H9 (cell line): ENCODE measurements around the gene GALNT12. TPM values are rescaled to one million over a fixed set of nuclear protein-coding genes. Genes with fewer than 3 reads are reported as not detected.

Source experiments
- DNase-seq: peaks from one replicate; pipeline ENCODE4 v3.0.0-alpha.2; 2017
- H2AFZ ChIP-seq: one replicate; pipeline ENCODE4 v1.6.1; 2013; ENCODE audit warnings: mild to moderate bottlenecking, low read length, control low read depth, moderate library complexity
- H2AK5ac ChIP-seq: 2 replicates; pipeline ENCODE4 v1.6.1; 2013; ENCODE audit warnings: low read length, control low read depth, mixed read lengths; ENCODE audit not compliant: insufficient read length
- H2BK120ac ChIP-seq: one replicate; pipeline ENCODE4 v1.6.1; 2013; ENCODE audit warnings: low read depth, mild to moderate bottlenecking, low read length, control low read depth, inconsistent platforms; ENCODE audit not compliant: poor library complexity, severe bottlenecking
- H2BK12ac ChIP-seq: 2 replicates; pipeline ENCODE4 v1.6.1; 2013; ENCODE audit warnings: low read length, control low read depth, mixed read lengths, low read depth; ENCODE audit not compliant: insufficient read length
- H2BK15ac ChIP-seq: 2 replicates; pipeline ENCODE4 v1.6.1; 2013; ENCODE audit warnings: low read depth, low read length, control low read depth
- H2BK20ac ChIP-seq: one replicate; pipeline ENCODE4 v1.6.1; 2013; ENCODE audit warnings: low read depth, mild to moderate bottlenecking, low read length, control low read depth, inconsistent platforms; ENCODE audit not compliant: poor library complexity, severe bottlenecking
- H2BK5ac ChIP-seq: 2 replicates; pipeline ENCODE4 v1.6.1; 2013; ENCODE audit warnings: low read length, control low read depth, mixed read lengths; ENCODE audit not compliant: insufficient read length
- H3K14ac ChIP-seq: 2 replicates; pipeline ENCODE4 v1.6.1; 2013; ENCODE audit warnings: low read length, control low read depth; ENCODE audit not compliant: insufficient read depth
- H3K18ac ChIP-seq: 2 replicates; pipeline ENCODE4 v1.6.1; 2013; ENCODE audit warnings: low read depth, mild to moderate bottlenecking, mixed read lengths, low read length, control low read depth; ENCODE audit not compliant: insufficient read length
- H3K23ac ChIP-seq: 2 replicates; pipeline ENCODE4 v1.6.1; 2013; ENCODE audit warnings: low read length, control low read depth, mixed read lengths, low read depth; ENCODE audit not compliant: insufficient read length
- H3K23me2 ChIP-seq: 2 replicates; pipeline ENCODE4 v1.6.1; 2013; ENCODE audit warnings: low read depth, mild to moderate bottlenecking, mixed read lengths, low read length, control low read depth; ENCODE audit not compliant: insufficient read length, poor library complexity, severe bottlenecking
- H3K27ac ChIP-seq: 2 replicates; pipeline ENCODE4 v1.5.1; 2013; ENCODE audit warnings: low read length, control low read depth, mixed read lengths, low read depth; ENCODE audit not compliant: insufficient read length
- H3K27me3 ChIP-seq: 2 replicates; pipeline ENCODE4 v1.6.1; 2013; ENCODE audit warnings: low read length, control low read depth, inconsistent platforms; ENCODE audit not compliant: insufficient read depth
- H3K4ac ChIP-seq: 2 replicates; pipeline ENCODE4 v1.6.1; 2013; ENCODE audit warnings: low read depth, mild to moderate bottlenecking, control low read depth, inconsistent platforms, low read length, moderate library complexity
- H3K4me1 ChIP-seq: 2 replicates; pipeline ENCODE4 v1.6.1; 2013; ENCODE audit warnings: low read length, control low read depth, inconsistent platforms; ENCODE audit not compliant: insufficient read depth
- H3K4me2 ChIP-seq: 2 replicates; pipeline ENCODE4 v1.6.1; 2013; ENCODE audit warnings: low read length, control low read depth, mixed read lengths; ENCODE audit not compliant: insufficient read length, insufficient read depth
- H3K56ac ChIP-seq: 2 replicates; pipeline ENCODE4 v1.6.1; 2013; ENCODE audit warnings: low read depth, mild to moderate bottlenecking, mixed read lengths, low read length, control low read depth; ENCODE audit not compliant: insufficient read length
- H3K79me1 ChIP-seq: 2 replicates; pipeline ENCODE4 v1.6.1; 2013; ENCODE audit warnings: low read depth, mild to moderate bottlenecking, moderate library complexity, low read length, control low read depth, inconsistent platforms; ENCODE audit not compliant: insufficient read depth, poor library complexity, severe bottlenecking
- H3K79me2 ChIP-seq: 2 replicates; pipeline ENCODE4 v1.6.1; 2013; ENCODE audit warnings: low read length, control low read depth, inconsistent platforms; ENCODE audit not compliant: insufficient read depth
- H3K9ac ChIP-seq: 2 replicates; pipeline ENCODE4 v1.6.1; 2013; ENCODE audit warnings: low read length, control low read depth, mixed read lengths; ENCODE audit not compliant: insufficient read length; ENCODE audit errors: extremely low read depth
- H3K9me3 ChIP-seq: one replicate; pipeline ENCODE4 v1.6.1; 2013; ENCODE audit warnings: low read depth, low read length, inconsistent platforms; ENCODE audit not compliant: control insufficient read depth
- H3T11ph ChIP-seq: one replicate; pipeline ENCODE4 v1.6.1; 2013; ENCODE audit warnings: mild to moderate bottlenecking, low read length, control low read depth, inconsistent platforms
- H4K20me1 ChIP-seq: one replicate; pipeline ENCODE4 v1.6.1; 2013; ENCODE audit not compliant: control insufficient read depth, insufficient read length, insufficient read depth
- H4K5ac ChIP-seq: 2 replicates; pipeline ENCODE4 v1.6.1; 2013; ENCODE audit warnings: low read depth, mild to moderate bottlenecking, mixed read lengths, low read length, control low read depth; ENCODE audit not compliant: insufficient read length
- H4K8ac ChIP-seq: replicated peaks from 2 replicates; pipeline ENCODE4 v1.6.1; 2013; ENCODE audit warnings: low read length, control low read depth, mixed read lengths, low read depth; ENCODE audit not compliant: insufficient read length
- H4K91ac ChIP-seq: 2 replicates; pipeline ENCODE4 v1.6.1; 2013; ENCODE audit warnings: low read depth, mild to moderate bottlenecking, moderate library complexity, mixed read lengths, low read length, control low read depth; ENCODE audit not compliant: insufficient read length
- H3K27ac Mint-ChIP-seq, 3 experiments: 2 replicates in 2 of 3; 3 replicates in 1 of 3; pipeline ENCODE4 v1.8.0; 2020 to 2021; ENCODE audit warnings: mixed read lengths in 3 of 3, mild to moderate bottlenecking in 1 of 3, moderate library complexity in 1 of 3
- H3K27me3 Mint-ChIP-seq: 2 replicates; pipeline ENCODE4 v1.8.0; 2021; ENCODE audit warnings: low read depth, mild to moderate bottlenecking, moderate library complexity, mixed read lengths
- H3K36me3 Mint-ChIP-seq, 3 experiments: 2 replicates in 2 of 3; 3 replicates in 1 of 3; pipeline ENCODE4 v1.8.0; 2020 to 2021; ENCODE audit warnings: low read depth in 3 of 3, mixed read lengths in 3 of 3; ENCODE audit not compliant: insufficient read depth in 1 of 3
- H3K4me1 Mint-ChIP-seq, 2 experiments: 2 replicates each; pipeline ENCODE4 v1.8.0; 2020; ENCODE audit warnings: mixed read lengths in 2 of 2
- H3K4me3 Mint-ChIP-seq, 2 experiments: 2 replicates in 1 of 2; 3 replicates in 1 of 2; pipeline ENCODE4 v1.8.0; 2020 to 2021; ENCODE audit warnings: mild to moderate bottlenecking in 2 of 2, mixed read lengths in 2 of 2, moderate library complexity in 1 of 2
- H3K9me3 Mint-ChIP-seq, 2 experiments: 2 replicates in 1 of 2; 3 replicates in 1 of 2; pipeline ENCODE4 v1.8.0; 2020; ENCODE audit warnings: mild to moderate bottlenecking in 2 of 2, mixed read lengths in 2 of 2, moderate library complexity in 1 of 2
- WGBS: extraction: QIAGEN DNeasy Blood & Tissue Kit; methylation state at CpG from one replicate; pipeline ENCODE4 v1.1.7; 2013; ENCODE audit warnings: missing lambda C conversion rate, low lambda C conversion rate, mixed read lengths; ENCODE audit not compliant: insufficient read length; ENCODE audit errors: extremely low coverage; 5-methylcytosine and 5-hydroxymethylcytosine counted together
- total RNA-seq: library from RNA; stranded (reverse); gene quantifications from 2 replicates; pipeline ENCODE4 v1.2.1, GENCODE V29; 2021
- TF ChIP-seq, protein P1 (sequence below): fragments of 200-600 bp; sonication (generic); conservative IDR thresholded peaks from 3 replicates; pipeline ENCODE4 v1.8.0; 2021; ENCODE audit warnings: antibody characterized with exemption, mild to moderate bottlenecking

Gene GALNT12
- total RNA-seq, 1 experiment from 2014 or later = 18.0 TPM

DNA sequence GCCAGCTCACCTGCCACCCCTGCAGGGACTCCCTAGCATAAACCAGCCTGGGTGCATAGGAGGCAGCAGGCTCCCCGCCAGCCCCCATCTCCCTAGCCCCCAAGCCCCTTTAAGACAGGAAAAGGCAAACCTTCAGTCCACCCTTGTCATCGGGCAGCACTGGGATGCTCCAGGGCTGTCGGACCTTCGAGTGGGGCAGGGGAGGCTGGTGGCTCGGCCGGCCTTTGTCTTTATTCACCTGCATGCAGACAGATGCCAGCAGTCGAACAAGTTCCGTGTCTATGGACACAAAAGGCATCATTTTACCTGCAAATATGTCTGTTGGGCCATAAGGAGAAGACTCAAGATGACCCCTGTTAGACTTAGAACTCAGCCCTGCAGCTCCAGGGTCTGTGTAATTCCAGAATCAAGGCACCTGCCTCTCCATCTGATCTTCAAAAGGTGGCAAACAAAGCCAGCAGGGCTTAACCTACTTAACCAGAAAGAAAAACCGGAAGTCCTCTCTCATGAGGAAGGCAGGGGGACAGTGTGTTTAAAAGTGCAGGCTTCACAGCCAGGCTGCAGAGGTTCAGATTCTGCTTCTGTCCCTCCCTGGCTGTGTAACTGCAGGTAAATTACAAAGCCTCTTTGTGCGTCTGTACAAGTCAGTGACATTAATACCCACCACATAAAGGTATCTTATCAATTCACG lies 27.3 kb upstream of the GALNT12 start:
- no peak overlapping the region for H2AFZ ChIP-seq

More for the DNA sequence above, 27.3 kb upstream of the GALNT12 start:
- no peak overlapping the region for H3K23ac ChIP-seq
- no CpG with 5 or more reads among the region's 11 CpGs for WGBS
- H2BK15ac ChIP-seq = no peak overlapping the region
- no peak overlapping the region for H2BK120ac ChIP-seq
- Mint-ChIP-seq H3K27ac (no peak overlapping the region), H3K4me3 (no peak overlapping the region), H3K4me1 (no peaks in the 10 kb centered on the region; a peak in 1 of 4 replicates), H3K36me3 (peaks cover 10 to 65% (median 45%) of the 10 kb centered on the region in 3 experiments; a peak in 6 of 7 replicates), H3K27me3 (no peaks in the 10 kb centered on the region), H3K9me3 (no peaks in the 10 kb centered on the region; a peak in 1 of 5 replicates)
- H3K23me2 ChIP-seq = no peaks in the 10 kb centered on the region
- H3K27ac ChIP-seq = no peak overlapping the region
- H2BK12ac ChIP-seq = no peak overlapping the region
- H3K4ac ChIP-seq = no peak overlapping the region
- no peaks in the 10 kb centered on the region for H3K27me3 ChIP-seq
- no peak for DNase-seq
- H4K8ac ChIP-seq = no peak overlapping the region
- H3K79me2 ChIP-seq = no peaks in the 10 kb centered on the region
- no peak overlapping the region for H3K56ac ChIP-seq
- H4K91ac ChIP-seq = no peak overlapping the region
- no peak overlapping the region for H4K5ac ChIP-seq
- H2BK5ac ChIP-seq = no peak overlapping the region
- H3K18ac ChIP-seq = no peak overlapping the region
- H3K9me3 ChIP-seq = no peaks in the 10 kb centered on the region
- no peak overlapping the region for H3K9ac ChIP-seq
- no peak overlapping the region for H2BK20ac ChIP-seq
- no peak overlapping the region for H2AK5ac ChIP-seq
- H3K4me2 ChIP-seq = no peak overlapping the region
- no peak overlapping the region for H3K14ac ChIP-seq
- H3T11ph ChIP-seq = no peak overlapping the region
- H4K20me1 ChIP-seq = no peaks in the 10 kb centered on the region
- TF ChIP-seq, protein P1, sequence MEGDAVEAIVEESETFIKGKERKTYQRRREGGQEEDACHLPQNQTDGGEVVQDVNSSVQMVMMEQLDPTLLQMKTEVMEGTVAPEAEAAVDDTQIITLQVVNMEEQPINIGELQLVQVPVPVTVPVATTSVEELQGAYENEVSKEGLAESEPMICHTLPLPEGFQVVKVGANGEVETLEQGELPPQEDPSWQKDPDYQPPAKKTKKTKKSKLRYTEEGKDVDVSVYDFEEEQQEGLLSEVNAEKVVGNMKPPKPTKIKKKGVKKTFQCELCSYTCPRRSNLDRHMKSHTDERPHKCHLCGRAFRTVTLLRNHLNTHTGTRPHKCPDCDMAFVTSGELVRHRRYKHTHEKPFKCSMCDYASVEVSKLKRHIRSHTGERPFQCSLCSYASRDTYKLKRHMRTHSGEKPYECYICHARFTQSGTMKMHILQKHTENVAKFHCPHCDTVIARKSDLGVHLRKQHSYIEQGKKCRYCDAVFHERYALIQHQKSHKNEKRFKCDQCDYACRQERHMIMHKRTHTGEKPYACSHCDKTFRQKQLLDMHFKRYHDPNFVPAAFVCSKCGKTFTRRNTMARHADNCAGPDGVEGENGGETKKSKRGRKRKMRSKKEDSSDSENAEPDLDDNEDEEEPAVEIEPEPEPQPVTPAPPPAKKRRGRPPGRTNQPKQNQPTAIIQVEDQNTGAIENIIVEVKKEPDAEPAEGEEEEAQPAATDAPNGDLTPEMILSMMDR = no peak
- no peaks in the 10 kb centered on the region for H3K79me1 ChIP-seq
- H3K4me1 ChIP-seq = no peaks in the 10 kb centered on the region
